ENCODE measurements around the gene FAM117A.
"Not testable (repeated sequence)": the region's sequence is repeated elsewhere in the genome, so short reads cannot be mapped to it uniquely, and the experiment has no call there.

The FAM117A gene

GRCh38 chr17:49739641-49740271, 24.2 kb downstream of the FAM117A start:
- DNase-seq = peak; percentile 22 to 46

DNA sequence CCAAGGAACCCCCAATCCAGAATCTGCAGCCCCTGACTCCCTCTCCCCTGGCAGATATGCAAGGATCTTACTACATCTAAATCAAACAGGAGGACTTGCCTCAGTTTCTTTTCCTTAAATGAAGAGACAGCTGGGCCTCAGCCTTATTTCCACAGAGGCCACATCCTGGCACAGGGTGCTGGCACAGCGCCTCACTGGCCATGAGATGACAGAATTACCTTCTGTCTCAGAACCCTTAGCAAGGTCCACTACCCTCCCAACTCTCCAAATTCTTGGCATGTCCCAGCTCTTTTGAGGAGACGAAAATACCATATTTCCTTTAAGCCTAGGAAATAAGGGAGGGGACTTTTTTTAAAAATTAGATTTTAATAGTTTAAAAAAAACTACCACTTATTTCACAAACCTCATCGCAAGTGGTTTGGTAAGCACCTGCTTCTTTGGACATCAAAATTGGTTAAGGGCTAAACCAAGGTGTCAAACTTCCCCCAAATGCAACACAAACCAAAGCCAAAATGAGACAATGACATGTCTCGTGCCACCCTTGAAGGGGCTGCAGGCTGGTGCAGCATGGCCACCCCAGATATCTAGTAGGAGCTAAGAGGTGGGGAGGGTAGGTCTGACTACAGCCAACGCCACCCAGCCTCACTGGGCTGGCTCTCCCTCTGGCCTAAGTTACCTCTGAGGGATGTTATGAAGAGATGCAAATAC, 25.3 kb downstream of the FAM117A start:
- DNase-seq = no peak

GRCh38 chr17:49734515-49735490, 29.1 kb downstream of the FAM117A start:
- no peak for DNase-seq

DNA sequence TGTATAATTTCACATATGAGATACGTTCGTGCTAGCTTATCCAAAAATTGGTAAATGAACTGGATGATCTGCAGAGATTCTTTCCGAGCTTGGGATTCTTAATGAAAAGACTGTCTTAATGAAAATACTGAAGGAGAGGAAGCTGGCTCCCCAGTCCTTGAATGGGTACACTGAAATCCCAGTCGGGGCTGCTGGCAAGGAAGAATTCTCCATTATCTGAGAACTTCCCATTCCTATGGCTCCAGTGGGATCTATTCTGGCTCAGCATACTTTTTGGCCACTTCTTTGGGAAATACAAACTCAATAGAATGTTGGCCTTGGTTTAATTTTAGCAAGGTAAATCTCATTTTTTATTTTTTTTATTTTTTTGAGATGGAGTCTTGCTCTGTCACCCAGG, 32.5 kb downstream of the FAM117A start:
- DNase-seq = no peak

DNA sequence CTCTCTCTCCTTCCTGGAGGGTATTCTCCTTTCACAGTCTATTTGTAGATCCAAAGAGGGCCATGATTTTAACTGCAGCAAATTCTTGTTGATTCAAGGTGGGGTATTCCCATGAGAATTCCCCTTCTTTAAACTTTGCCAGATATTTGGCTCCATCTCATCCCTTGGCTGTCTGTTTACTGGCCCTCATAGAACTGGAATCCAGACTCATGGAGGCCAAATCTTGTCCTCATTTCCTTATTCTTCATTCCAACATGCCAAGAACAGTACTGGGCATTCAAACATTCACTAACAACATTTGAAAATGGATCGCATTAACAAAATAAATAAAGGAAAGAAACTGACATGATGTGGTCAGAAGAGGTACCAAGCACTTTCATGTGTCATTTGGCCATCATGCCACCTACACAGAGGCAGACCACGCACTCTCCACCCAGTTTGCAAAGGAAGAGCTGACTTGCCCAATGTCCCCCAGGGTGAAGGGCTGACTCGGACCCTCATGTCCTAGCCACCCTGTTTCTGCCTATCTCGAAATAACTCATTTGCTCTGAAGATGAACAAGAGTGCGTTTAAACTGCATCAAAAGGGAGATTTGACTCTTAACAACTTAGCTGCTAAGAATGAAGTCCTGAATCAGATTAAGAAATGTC, 33.0 kb downstream of the FAM117A start:
- DNase-seq = no peak

- no peak for DNase-seq
These were observed 33.7 kb downstream of the FAM117A start for GRCh38 chr17:49730078-49730784.

DNA sequence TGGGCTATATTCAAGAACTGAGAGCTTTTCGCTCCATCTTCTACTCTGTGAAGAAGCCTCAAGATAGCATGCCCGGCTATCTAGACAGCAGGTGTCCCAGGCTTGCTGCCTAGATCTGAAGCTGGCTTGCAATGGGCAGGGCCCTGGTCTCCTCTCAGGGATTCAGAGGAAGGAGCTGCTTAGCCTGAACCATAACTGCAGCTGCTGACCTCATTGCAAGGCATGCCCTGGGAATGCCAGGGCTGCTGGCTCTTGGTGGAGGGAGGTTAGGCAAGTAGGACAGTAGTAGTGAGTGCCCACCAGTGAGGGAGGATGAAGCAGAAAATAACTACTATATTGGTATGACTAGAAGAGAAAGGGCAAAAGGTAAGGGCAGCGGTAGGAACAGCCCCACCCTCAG, 34.9 kb downstream of the FAM117A start:
- DNase-seq = no peak

DNA sequence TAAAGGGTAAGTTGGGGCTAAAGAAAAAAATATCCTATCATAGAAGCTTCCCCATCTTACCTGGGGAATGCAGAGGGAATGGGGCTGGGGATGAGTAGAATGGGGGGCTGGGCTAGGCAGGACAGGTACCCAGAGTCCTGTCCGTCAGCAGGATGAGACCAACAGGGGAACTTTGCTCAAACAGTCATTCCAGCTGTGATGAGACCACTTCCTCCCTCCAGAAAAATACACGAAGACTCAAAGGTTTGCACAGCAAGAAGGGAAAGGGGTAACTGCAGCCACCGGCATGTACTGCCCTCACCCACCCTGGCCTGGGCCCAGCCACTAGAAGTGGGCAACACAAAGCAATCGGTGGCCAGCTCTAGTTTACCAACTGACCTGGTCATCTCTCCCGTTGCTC, 35.5 kb downstream of the FAM117A start:
- no peak for DNase-seq

DNA sequence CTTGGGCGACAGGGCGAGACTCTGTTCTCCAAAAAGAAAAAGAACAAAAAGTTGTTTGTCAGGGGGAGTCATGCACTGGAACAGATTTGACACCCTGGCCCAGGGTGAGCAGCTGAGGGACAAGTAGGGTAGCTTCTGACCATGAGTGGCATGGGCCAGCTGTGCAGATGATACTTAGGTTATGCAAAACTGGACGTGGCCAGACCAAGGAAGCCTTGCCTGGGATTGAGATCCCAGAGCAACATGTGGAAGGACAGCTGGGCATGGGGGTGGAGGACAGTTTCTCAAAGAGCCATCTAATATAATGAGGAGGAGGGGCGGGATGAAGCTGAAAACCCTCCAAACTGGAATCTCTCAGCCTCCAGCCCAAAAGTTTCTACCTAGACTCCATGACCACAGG, 36.6 kb downstream of the FAM117A start:
- DNase-seq = no peak

- DNase-seq = no peak
These were observed 38.3 kb downstream of the FAM117A start for GRCh38 chr17:49725452-49726130.

DNA sequence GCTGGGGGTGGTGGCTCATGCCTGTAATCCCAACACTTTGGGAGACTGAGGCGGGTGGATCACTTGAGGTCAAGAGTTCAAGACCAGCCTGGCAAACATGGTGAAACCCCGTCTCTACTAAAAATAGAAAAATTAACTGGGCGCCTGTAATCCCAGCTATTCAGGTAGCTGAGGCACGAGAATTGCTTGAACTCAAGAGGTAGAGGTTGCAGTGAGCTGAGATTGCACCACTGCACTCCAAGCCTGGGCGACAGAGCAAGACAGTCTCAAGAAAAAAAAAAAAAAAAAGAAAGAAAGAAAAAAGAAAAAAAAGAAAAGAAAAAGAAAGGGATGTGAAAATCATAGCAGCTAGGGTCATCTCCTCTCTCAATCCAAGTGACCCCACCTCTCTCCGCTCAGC, 39.4 kb downstream of the FAM117A start:
- not testable (repeated sequence) for DNase-seq

GRCh38 chr17:49723423-49723822, 40.5 kb downstream of the FAM117A start:
- DNase-seq = no peak

DNA sequence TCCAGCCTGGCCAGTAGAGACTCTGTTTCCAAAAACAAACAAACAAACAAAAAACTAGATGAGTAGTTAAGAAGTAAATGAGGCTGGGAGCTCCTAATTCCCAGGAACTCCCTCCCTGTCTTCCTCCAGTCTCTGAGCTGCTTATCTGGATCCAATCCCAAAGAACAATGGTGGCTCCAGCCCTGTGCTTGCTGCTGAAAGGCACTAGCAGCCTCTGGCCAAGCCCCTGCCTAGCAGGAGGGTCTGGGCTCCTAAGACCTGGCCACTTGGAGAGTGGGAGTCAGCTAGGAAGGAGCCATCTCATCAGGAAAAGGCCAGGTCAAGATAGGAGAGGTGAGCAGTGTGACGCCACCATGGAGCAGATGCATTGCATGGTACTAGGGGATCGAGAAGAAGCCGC, 41.9 kb downstream of the FAM117A start:
- DNase-seq = no peak

GRCh38 chr17:49717371-49717861, 46.5 kb downstream of the FAM117A start:
- DNase-seq = no peak

DNA sequence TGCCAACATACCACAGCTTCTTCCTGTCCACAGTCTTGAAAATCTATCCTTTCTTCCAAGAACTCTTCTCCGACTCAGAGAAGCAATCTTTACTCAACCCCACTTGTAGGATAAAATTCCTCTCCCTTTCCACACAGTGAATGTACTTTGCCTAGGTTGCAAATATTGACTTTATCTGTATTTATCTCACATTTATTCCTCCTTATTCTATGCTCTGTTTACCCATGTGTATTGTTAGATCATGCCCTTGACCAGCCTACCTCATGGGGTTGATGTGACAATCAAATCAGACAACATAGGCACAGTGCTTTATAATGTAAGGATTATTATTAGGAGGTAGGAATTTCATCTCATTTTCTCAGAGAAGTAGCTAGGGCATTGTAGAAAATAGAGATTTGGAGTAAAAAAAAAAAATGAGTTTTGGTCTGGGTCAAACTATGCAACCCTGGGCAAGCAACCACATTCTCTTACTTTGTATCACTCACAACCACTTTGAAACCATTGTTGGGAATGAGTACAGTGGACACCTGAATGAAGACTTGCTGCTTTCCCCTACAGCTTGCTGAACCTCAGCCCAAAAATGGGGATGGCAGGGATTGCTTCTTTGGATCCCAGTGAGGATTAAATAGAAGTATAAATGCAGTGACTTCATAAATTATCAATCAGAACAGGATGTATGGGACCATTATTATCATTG, 47.1 kb downstream of the FAM117A start:
- no peak for DNase-seq

- no peak for DNase-seq
These were observed 48.1 kb downstream of the FAM117A start for GRCh38 chr17:49715717-49716279.

DNA sequence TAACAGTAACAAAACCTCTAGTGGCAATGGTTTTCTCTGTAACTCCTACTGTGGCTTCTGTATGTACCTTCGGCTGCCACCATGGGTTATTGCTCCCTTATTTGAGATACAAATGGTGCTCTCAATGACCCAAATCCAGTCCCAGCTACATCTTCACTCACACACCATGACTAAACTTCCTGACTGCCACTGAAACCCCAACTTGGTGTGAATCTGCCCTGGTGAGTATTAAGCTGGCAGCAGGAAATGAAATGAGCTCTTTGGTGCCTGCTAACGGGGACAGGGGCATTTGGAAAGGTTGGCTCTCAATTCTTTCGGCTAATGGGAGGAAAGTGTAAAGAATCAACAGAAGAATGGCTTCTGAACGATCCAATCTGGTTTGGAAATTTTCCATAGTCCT, 48.7 kb downstream of the FAM117A start:
- no peak for DNase-seq

GRCh38 chr17:49708515-49709183, 55.3 kb downstream of the FAM117A start:
- no peak for DNase-seq

DNA sequence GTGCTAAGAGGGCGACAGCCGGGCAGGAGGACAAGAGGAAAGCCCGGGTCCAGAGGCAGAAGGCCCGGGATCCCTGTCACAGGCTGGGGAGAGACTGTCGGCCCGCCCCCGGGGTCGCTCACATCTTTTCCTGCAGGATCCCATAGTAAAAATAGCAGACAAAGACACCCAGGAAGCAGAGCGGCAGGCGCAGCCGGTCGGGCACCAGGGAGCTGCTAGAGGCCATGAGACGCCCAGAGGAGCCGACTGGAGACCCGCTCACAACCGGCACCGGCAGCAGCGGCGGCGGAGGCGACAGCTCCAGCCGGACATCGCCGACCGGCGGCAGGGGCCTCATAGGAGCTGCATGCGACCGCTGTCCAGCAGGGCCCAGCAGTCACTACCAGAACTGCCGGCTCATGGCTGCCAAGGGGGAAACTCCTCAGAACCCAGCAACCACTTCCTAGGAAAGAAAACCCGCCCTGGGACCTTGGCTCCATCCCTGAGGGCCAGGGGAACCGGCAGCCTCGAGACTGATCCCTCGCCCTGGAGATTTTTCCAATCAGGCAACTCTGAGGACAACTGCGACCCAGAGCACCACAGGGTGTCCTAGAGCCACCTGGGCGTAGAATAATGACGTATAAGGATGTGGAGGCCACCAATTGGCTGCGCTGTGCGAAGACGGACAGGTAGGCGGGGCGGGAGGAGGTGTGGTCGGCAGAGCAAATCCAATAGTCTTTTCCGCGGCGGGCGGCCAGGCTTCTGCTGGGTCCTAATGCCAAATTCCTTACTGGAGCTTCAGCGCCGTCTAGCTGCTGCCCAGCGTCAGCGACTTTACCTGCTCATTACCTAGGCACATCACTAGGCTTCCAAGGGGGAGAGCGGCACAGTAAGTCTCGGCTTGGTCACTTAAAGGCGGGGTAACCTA, 56.1 kb downstream of the FAM117A start, which contains the start of gene SLC35B1:
SLC35B1 (minus strand) TSS at position 357 of the 907 bp plus-strand sequence; CDS start at position 226, 131 bp downstream.
- peak; percentile 99 to 100 for DNase-seq
